GM19372 (cell line): ENCODE data around the gene HOXB6.

ENCODE experiments used
- ATAC-seq: cut with Tn5 transposase; IDR thresholded peaks from one replicate; pipeline ENCODE4 v1.9.1; 2021; ENCODE audit warnings: mild to moderate bottlenecking, low read depth, moderate library complexity; ENCODE audit not compliant: unreplicated experiment

The HOXB6 gene

DNA sequence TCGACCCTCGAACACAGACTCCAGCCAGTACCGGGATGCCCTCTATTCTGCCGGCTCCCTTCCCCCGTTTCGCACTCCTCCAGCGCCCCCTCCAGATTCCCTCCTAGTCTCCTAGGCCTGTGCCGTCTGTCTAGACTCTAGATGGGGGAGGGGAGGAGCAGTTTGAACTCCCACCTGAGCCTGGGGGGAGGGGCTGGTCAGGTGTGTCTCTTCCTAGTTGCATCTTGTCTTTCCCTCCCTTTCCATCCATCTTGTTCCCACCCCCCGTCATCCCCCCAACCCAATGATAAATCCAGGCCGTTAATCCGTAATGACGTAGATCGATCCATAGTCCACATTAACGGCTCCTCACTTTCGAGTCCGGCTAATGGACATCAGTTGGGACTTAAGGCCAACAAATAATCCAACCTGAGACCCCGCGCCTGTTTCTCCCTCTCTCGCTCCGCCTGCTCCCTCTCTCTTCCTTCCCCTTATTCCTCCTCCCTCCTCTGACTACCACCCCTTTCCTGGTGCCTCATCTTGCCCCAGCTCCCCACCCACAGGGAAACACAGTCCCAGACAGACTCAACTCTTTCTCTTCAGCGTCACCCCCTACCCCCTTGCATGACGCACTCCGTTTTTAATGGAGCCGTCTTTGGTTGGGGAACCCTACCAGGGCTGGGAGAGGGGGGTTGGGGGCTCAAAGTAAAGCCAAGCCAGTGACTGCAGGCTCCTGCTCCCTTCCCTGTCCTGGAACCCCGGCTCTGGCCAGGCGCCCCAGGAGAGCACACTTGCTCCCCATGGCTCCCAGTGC, 7.9 kb downstream of the HOXB6 start:
- no peak for ATAC-seq

- no peak for ATAC-seq
Measured at GRCh38 chr17:48596000-48596734, 8.6 kb downstream of the HOXB6 start.

DNA sequence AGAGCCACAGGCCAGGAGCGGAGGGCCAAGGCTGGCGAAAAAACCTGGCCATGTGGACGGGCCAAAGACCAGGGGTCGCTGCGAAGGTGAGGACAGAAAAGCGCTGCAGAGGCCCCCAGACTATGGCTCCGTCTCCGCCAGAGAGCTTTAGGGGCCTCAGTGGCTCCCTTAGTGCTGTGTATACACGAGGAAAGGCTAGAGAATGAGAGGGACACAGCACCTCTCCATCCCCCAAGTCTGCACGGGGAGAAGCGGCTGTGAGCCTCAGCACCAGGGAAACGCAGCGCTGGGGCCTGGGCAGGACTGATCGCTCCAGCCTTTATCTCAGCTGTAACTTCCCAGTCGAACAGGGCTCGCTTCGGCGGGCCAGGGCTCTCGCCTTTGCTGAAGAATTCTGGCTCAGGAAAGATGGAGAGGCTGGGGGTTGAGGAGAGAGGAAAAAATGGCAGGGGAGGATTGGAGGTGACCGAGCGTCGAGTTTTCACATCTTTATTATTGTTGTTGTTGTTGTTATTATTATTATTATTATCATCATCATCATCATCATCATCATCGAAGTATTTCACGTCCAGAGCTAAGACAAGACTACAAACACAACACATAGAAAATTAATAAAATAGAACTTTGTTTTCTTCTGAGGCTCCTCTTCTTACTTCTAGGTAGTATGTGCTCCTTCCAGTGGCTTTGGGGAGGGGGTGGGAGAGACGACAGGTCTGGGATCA, 9.3 kb downstream of the HOXB6 start:
- no peak for ATAC-seq

DNA sequence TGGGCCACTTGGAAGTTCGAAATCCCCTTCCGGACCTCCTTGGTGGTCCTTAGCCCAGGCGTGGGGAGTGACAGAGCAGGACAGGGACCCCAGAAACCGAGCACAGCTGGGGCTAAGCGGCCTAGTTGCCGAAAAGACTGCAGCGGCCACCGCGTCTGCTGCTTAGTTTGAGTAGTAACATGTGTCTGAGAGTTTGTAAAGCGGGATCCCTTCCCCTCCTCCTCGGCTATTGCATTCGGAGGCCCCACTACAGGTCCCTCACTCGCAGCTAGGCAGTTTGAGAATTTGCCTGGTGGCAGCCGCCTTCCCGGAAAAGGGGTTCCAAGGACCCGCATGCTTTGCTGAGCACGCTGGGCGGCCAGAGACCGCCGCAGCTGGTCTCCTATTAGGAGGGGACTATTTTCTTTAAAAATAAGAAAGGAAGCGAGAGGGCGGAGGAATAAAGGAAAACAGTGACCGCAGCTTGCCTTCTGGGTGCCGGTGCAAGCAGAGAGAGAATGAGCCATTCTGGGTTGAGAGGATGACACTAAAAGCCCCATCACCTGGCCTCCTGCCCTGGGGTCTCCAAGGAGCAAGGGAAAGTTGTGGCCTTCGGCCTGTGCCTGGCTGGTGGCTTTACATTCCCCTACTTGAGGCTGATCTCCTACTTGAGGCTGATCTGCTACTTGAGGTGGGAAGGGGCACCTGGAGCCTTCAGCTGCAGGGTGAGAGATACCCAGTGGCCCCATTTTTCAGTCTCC, 10.1 kb downstream of the HOXB6 start:
- ATAC-seq = no peak

DNA sequence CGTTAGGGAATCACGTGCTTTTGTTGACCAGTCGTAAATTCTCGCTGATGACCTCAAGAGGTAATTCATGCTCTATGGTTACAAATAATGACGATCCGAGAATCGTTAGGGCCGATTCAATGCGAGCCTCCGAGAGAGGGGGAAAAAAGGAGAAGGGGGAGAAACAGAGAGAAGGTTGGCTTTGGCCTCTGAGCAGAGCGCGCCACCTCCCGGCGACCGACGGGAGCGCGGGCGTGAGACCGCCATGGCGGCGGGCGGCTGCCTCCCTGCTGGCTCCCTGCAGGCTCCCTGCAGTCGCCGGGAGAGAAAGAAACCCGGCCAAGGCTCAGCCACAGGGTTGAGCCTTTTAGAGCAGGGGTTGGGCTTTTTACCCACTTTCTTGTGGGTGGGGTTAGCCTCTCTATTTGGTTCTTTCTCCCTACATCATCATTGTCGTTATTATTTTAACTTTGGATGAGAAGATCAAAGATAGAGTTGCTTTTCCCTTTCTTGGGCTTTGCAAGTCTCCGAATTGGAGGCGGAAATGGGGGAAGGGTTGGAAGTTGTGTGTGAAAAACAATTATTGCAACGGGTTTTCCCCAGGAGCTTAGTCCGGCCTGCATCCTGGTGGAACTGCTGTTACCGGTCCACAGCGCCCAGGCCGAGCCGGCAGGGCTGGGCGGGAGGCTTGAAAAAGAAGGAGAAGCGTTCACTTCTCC, 10.8 kb downstream of the HOXB6 start:
- no peak for ATAC-seq

DNA sequence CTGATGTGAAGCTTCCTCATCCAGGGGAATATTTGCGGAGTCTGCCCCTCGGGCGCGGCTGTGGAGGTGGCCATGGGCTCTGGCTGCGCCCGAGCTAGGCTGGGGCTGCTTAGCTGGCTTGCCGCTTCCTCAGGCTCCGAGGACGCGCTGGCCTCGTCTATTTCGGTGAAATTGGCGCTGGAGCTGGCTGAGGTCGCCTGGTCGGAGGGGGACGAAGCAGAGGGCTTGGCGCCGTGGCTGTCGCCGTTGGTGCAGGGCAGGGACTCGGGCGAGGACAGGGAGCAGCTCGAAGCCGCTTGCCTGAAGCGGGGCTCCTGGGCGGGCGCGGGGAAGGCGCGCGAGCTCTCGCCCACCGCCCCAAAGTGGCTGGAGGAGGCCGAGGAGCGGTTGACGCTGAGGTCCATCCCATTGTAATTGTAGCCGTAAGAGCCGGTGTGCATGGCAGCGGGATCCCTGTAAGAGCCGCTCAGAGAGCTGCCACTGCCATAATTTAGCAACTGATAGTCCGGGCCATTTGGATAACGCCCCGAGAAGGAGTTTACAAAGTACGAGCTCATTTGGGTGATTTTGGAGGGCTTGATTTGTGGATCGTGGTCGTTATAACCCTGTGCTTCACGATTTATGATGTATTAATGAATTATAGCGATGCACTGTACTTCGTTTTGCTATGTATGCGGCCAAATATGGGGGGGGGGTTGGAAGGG, 11.5 kb downstream of the HOXB6 start, which contains the start of gene HOXB5:
Gene HOXB5, minus strand, starts transcription at position 654 of the 704 bp plus-strand sequence. Its CDS starts 97 bp downstream, at position 557.
- ATAC-seq = no peak

- ATAC-seq = no peak
Measured at GRCh38 chr17:48592577-48592976, 12.2 kb downstream of the HOXB6 start.

DNA sequence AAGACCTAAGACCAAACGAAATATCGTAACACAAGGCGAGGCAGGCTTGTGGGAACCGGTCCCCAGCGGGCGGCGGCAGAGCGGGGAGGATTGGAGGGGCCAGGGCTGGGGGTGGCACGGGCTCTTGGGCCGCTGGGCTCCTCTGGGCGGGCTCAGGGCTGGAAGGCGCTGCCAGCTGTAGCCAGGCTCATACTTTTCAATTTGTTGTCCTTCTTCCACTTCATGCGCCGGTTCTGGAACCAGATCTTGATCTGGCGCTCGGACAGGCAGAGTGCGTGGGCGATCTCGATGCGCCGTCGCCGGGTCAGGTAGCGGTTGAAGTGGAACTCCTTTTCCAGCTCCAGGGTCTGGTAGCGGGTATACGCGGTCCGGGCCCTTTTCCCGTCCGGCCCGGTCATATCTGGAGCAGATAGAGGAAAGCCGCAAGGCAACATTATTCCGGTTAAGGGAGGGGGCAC, 12.7 kb downstream of the HOXB6 start:
- ATAC-seq = no peak

- no peak for ATAC-seq
Measured at GRCh38 chr17:48591255-48592056, 13.3 kb downstream of the HOXB6 start.

GRCh38 chr17:48590607-48591161, 14.1 kb downstream of the HOXB6 start:
- no peak for ATAC-seq

DNA sequence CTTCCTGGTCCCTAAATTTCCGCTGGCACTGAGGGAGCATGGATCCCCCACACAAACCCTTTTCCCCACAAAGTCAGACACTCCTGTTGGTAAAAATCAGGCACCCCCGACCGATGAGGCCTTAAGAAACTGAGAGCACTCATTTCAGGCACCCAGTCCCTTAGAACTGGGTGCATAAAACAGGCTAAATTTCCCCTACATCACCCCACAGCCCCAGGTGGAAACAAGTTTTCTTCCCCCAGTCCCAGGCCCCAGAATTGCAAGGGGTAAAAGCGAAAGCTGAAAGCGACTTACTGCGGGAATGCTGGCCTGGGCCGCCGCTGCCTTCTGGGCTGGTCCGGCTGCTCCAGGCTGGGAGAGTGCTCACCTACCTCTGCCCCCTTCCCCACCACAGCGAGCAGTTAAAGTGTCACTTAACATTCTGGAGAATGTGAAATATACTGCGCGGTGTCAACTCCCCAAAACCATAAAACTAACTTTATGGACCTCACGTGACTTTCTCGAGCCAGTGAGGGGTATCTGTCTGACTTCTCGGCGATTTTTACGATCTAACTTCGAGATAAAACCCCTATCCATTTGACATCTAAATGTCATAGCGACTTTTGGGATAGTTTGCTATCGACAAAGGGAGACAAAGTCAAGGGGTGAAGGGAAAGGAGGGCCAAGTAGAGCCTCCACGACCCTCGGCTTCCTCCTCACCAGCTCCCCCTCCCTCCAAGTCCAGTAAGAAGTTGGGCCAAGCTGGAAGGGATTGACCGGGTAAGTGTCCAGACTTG, 14.8 kb downstream of the HOXB6 start, which contains the start of gene HOXB3:
Gene HOXB3, minus strand, starts transcription at position 411 of the 776 bp plus-strand sequence. CDS start 37,767 bp downstream, outside the sequence.
- no peak for ATAC-seq

- ATAC-seq = no peak
Measured at GRCh38 chr17:48589060-48589830, 15.5 kb downstream of the HOXB6 start.

DNA sequence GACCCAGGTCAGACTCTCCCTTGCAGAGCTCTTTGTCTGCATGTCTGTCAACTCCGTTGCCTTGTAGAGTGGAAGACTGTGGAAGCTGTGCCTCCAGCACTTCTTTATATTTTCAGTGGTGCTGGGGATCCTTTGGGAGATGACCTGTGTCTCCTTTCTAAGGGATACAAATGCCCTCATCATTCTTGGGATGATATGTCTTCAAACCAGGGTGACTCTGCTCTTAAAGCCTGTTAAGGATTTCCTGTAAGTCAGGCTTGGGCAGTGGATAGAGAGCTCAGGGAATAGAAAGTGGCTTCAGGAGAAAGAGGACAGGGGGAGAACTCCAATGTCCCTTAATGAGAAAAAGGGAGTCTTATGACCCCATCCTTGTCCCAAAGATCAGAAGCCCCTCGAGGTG, 16.3 kb downstream of the HOXB6 start:
- ATAC-seq = no peak

- ATAC-seq = no peak
Measured at GRCh38 chr17:48588074-48588415, 16.7 kb downstream of the HOXB6 start.

DNA sequence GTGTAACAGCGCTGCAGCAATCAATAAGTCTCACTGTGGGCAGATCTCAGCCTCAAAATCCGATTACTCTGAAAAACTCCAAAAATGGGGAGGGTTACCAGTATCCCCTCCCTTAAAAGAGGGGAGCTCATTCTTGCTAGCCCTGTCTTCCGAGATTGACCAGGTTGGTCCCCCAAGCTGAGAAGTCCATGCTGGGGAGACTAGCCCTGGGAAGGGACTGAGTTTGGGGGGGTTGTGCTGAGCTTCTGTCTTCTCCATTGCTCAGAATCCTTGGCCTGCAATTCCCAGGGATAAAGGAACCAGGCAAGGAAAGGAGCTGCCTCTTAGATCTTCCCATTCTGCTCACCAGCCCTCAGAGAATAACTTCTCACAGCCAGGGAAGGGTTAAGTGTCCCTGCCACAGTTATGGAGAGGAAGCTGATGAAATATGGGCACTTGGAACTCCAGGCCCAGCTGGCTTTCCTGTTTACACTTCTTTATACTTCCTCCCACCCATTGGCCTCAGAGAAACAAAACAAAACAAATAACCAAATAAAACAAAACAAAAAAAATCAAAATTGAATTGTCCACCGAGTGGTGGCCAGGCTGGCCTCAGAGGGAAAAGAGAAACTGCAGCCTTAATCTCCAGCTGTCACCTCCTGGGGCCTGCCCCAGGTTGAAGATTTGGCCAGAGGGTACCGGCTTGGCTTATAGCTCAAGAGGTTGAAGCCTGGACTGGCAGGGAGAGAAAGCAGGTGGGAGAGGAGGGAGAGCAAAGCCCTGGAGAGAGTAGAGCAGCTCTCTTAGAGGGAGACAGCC, 17.3 kb downstream of the HOXB6 start:
- no peak for ATAC-seq
